ENCODE results near the gene USP22.

Gene USP22

GRCh38 chr17:21039839-21040575 lies 2.8 kb downstream of the USP22 start:
- Histone ChIP-seq H3K79me2 (ENCODE audit: insufficient read depth, low read length) (peaks cover 77% of the 10 kb centered on the region), H3K9me3 (ENCODE audit: insufficient read depth, low read length) (no peaks in the 10 kb centered on the region), H3F3A (ENCODE audit: insufficient read depth) (peaks cover 37% of the 10 kb centered on the region), H3K4me3 (ENCODE audit: insufficient read depth, low read length, poor library complexity, severe bottlenecking) (peak overlapping the region; percentile 97), H2AFZ (ENCODE audit: low read depth, low read length, severe bottlenecking) (no peak overlapping the region), H3K27me3 (ENCODE audit: low read length) (no peaks in the 10 kb centered on the region), H4K20me1 (ENCODE audit: low read depth, low read length) (peaks cover 42% of the 10 kb centered on the region), H3K9ac (ENCODE audit: low read length) (peak overlapping the region; percentile 100), H3K36me3 (ENCODE audit: low read length) (peaks cover 14% of the 10 kb centered on the region; the same call in 1 of the 2 replicates), H3K27ac (ENCODE audit: low read depth, low read length) (peak overlapping the region; percentile 97), H3K9me2 (replicated peaks; ENCODE audit: insufficient read depth, low read length) (no peaks in the 10 kb centered on the region), H3K4me2 (ENCODE audit: low read depth, low read length, poor library complexity, severe bottlenecking) (peak overlapping the region; percentile 99)
- TF ChIP-seq EZH2phosphoT487 (conservative IDR thresholded peaks at IDR 0.05; ENCODE audit: low read length) (no peak), CTCF (IDR thresholded peaks at IDR 0.05; ENCODE audit: insufficient read depth, low read length, poor library complexity, severe bottlenecking) (peak; percentile 48)

GRCh38 chr17:21037117-21037803 lies 5.6 kb downstream of the USP22 start:
- TF ChIP-seq CTCF (IDR thresholded peaks at IDR 0.05; ENCODE audit: insufficient read depth, low read length, poor library complexity, severe bottlenecking) = no peak
- no peak for TF ChIP-seq EZH2phosphoT487 (conservative IDR thresholded peaks at IDR 0.05; ENCODE audit: low read length)
- Histone ChIP-seq H3K36me3 (ENCODE audit: low read length) (peaks cover 16% of the 10 kb centered on the region), H3K79me2 (ENCODE audit: insufficient read depth, low read length) (peaks cover 100% of the 10 kb centered on the region), H4K20me1 (ENCODE audit: low read depth, low read length) (peaks cover 68% of the 10 kb centered on the region), H3K9me2 (replicated peaks; ENCODE audit: insufficient read depth, low read length) (no peaks in the 10 kb centered on the region), H3K27ac (ENCODE audit: low read depth, low read length) (0 out of 2 replicates have a peak overlapping the region, but pooled peaks have one; percentile 5), H3K4me2 (ENCODE audit: low read depth, low read length, poor library complexity, severe bottlenecking) (peak overlapping the region; percentile 99), H3K9me3 (ENCODE audit: insufficient read depth, low read length) (no peaks in the 10 kb centered on the region), H3F3A (ENCODE audit: insufficient read depth) (peaks cover 32% of the 10 kb centered on the region), H2AFZ (ENCODE audit: low read depth, low read length, severe bottlenecking) (no peak overlapping the region), H3K9ac (ENCODE audit: low read length) (no peak overlapping the region; the same call in 1 of the 2 replicates), H3K27me3 (ENCODE audit: low read length) (no peaks in the 10 kb centered on the region), H3K4me3 (ENCODE audit: insufficient read depth, low read length, poor library complexity, severe bottlenecking) (peak overlapping the region; percentile 2)

- H2AFZ ChIP-seq (ENCODE audit: low read depth, low read length, severe bottlenecking) = no peak overlapping the region
- no peaks in the 10 kb centered on the region for H3K9me3 ChIP-seq (ENCODE audit: insufficient read depth, low read length)
- H3K79me2 ChIP-seq (ENCODE audit: insufficient read depth, low read length) = peaks cover 100% of the 10 kb centered on the region
- peaks cover 74% of the 10 kb centered on the region for H4K20me1 ChIP-seq (ENCODE audit: low read depth, low read length)
- peak overlapping the region; percentile 99 for H3K4me2 ChIP-seq (ENCODE audit: low read depth, low read length, poor library complexity, severe bottlenecking)
- peaks cover 30% of the 10 kb centered on the region for H3F3A ChIP-seq (ENCODE audit: insufficient read depth)
- H3K4me3 ChIP-seq (ENCODE audit: insufficient read depth, low read length, poor library complexity, severe bottlenecking) = peak overlapping the region; percentile 2
- no peak overlapping the region; the same call in 1 of the 2 replicates for H3K9ac ChIP-seq (ENCODE audit: low read length)
- H3K9me2 ChIP-seq (replicated peaks; ENCODE audit: insufficient read depth, low read length) = no peaks in the 10 kb centered on the region
- H3K27ac ChIP-seq (ENCODE audit: low read depth, low read length) = peak overlapping the region; percentile 5
- peaks cover 17% of the 10 kb centered on the region for H3K36me3 ChIP-seq (ENCODE audit: low read length)
- TF ChIP-seq CTCF (IDR thresholded peaks at IDR 0.05; ENCODE audit: insufficient read depth, low read length, poor library complexity, severe bottlenecking) = no peak
- TF ChIP-seq EZH2phosphoT487 (conservative IDR thresholded peaks at IDR 0.05; ENCODE audit: low read length) = no peak
- no peaks in the 10 kb centered on the region for H3K27me3 ChIP-seq (ENCODE audit: low read length)
Observed at GRCh38 chr17:21036361-21036881, 6.4 kb downstream of the USP22 start.

All from SU-DHL-6 (cell line).